Colonic mucosa (tissue), 4 donors: ENCODE data around the gene EXOSC6. TPM values are rescaled to one million over a fixed set of nuclear protein-coding genes. Genes with fewer than 3 reads are reported as not detected.
"Not testable (repeated sequence)": the region's sequence is repeated elsewhere in the genome, so short reads cannot be mapped to it uniquely, and the experiment has no call there.

Source experiments
- DNase-seq: peaks from one replicate; pipeline ENCODE4 v3.0.0-alpha.2; 2020
- H3K27ac ChIP-seq: fragments of 200-600 bp; one replicate; pipeline ENCODE4 v1.8.0; 2021
- H3K27me3 ChIP-seq: fragments of 200-600 bp; one replicate; pipeline ENCODE4 v1.8.0; 2021
- H3K36me3 ChIP-seq: fragments of 200-600 bp; one replicate; pipeline ENCODE4 v1.8.0; 2021
- H3K4me1 ChIP-seq: fragments of 200-600 bp; one replicate; pipeline ENCODE4 v1.8.0; 2021; ENCODE audit warnings: mild to moderate bottlenecking
- H3K4me3 ChIP-seq: fragments of 200-600 bp; one replicate; pipeline ENCODE4 v1.8.0; 2021
- H3K9ac ChIP-seq, 2 donors: one replicate each; pipeline ENCODE4 v1.7.0; 2013; ENCODE audit warnings: control low read depth in 2 of 2, low read depth in 2 of 2, low read length in 2 of 2
- H3K9me3 ChIP-seq: fragments of 200-600 bp; one replicate; pipeline ENCODE4 v1.8.0; 2021
- CTCF ChIP-seq: fragments of 200-600 bp; IDR thresholded peaks from one replicate; pipeline ENCODE4 v1.8.0; 2022; ENCODE audit warnings: antibody characterized with exemption, mild to moderate bottlenecking
- intact Hi-C: fragments of 100-400 bp; cut with DNase I; formaldehyde crosslinking; loops from one replicate; pipeline ENCODE4 v1.14.1; 2022
- total RNA-seq, 2 donors: library from RNA; stranded (reverse); fragmentation: NEBNext Ultra II Directional in 1 of 2; extraction: Animal tissue kit (Norgen Biotek cat#: 25700) in 1 of 2; gene quantifications; one replicate each; pipeline ENCODE4 v1.2.1, GENCODE V29; 2021
- donor health status: healthy.
- donor health status: DM: no; HTN: no; CAD: no.
- donor health status: DM: no; HTN: no; CAD: no.

EXOSC6 gene
- total RNA-seq, 2 donors from 2014 or later = 12.2 to 20.0 TPM

GRCh38 chr16:70253291-70254106 is 1.8 kb upstream of the EXOSC6 start:
- Histone ChIP-seq H3K4me3 (no peak overlapping the region), H3K36me3 (peaks cover 10% of the 10 kb centered on the region), H3K27me3 (no peaks in the 10 kb centered on the region), H3K27ac (no peak overlapping the region), H3K4me1 (peaks cover 6% of the 10 kb centered on the region), H3K9ac (no peak overlapping the region), H3K9me3 (no peaks in the 10 kb centered on the region)
- peak; percentile 57 for TF ChIP-seq CTCF
- peak; percentile 46 for DNase-seq
- intact Hi-C loops = loop anchor here (10.0 kb wide), 1 partner anchor 89 kb away; no protein-coding TSS in a partner anchor

- Histone ChIP-seq H3K27ac (peak overlapping the region; percentile 79), H3K4me1 (peaks cover 6% of the 10 kb centered on the region), H3K9me3 (no peaks in the 10 kb centered on the region), H3K9ac (no peak overlapping the region), H3K36me3 (peaks cover 8% of the 10 kb centered on the region), H3K4me3 (no peak overlapping the region), H3K27me3 (no peaks in the 10 kb centered on the region)
- no peak for TF ChIP-seq CTCF
- intact Hi-C loops = loop anchor here (10.0 kb wide), 1 partner anchor 88 kb away; no protein-coding TSS in a partner anchor
- no peak for DNase-seq
Measured at GRCh38 chr16:70252355-70252988, 732 bp upstream of the EXOSC6 start.

- peak; percentile 52 for DNase-seq
- Histone ChIP-seq H3K27me3 (no peaks in the 10 kb centered on the region), H3K4me1 (peaks cover 6% of the 10 kb centered on the region), H3K9ac (peak overlapping the region; percentile 71 to 81), H3K4me3 (peak overlapping the region; percentile 69), H3K36me3 (peaks cover 6% of the 10 kb centered on the region), H3K27ac (peak overlapping the region; percentile 80), H3K9me3 (no peaks in the 10 kb centered on the region)
- intact Hi-C loops = loop anchor here (10.0 kb wide), 1 partner anchor 86 kb away; no protein-coding TSS in a partner anchor
- no peak for TF ChIP-seq CTCF
Measured at GRCh38 chr16:70250748-70251628, 752 bp downstream of the EXOSC6 start.

GRCh38 chr16:70249697-70250096 is 2.0 kb downstream of the EXOSC6 start:
- not testable (repeated sequence) for H3K9me3 ChIP-seq, H3K9ac ChIP-seq, H3K4me3 ChIP-seq, DNase-seq, H3K27me3 ChIP-seq, H3K4me1 ChIP-seq, H3K36me3 ChIP-seq, H3K27ac ChIP-seq
- intact Hi-C loops = loop anchor here (10.0 kb wide), 1 partner anchor 85 kb away; no protein-coding TSS in a partner anchor

GRCh38 chr16:70238773-70239172 is 13.0 kb downstream of the EXOSC6 start:
- H3K4me1 ChIP-seq, H3K4me3 ChIP-seq, H3K9ac ChIP-seq, H3K36me3 ChIP-seq, H3K27ac ChIP-seq, H3K9me3 ChIP-seq, H3K27me3 ChIP-seq, DNase-seq, intact Hi-C loops: not testable (repeated sequence)

GRCh38 chr16:70231831-70232230 is 19.9 kb downstream of the EXOSC6 start:
- H3K36me3 ChIP-seq, H3K4me3 ChIP-seq, H3K27me3 ChIP-seq, H3K27ac ChIP-seq, intact Hi-C loops, H3K4me1 ChIP-seq, DNase-seq, H3K9me3 ChIP-seq, H3K9ac ChIP-seq: not testable (repeated sequence)

GRCh38 chr16:70226024-70226423 is 25.7 kb downstream of the EXOSC6 start:
- H3K4me3 ChIP-seq, H3K27ac ChIP-seq, H3K9me3 ChIP-seq, H3K27me3 ChIP-seq, DNase-seq, H3K4me1 ChIP-seq, intact Hi-C loops, H3K9ac ChIP-seq, H3K36me3 ChIP-seq: not testable (repeated sequence)

GRCh38 chr16:70225430-70225829 is 26.3 kb downstream of the EXOSC6 start:
- DNase-seq, H3K27ac ChIP-seq, H3K4me1 ChIP-seq, H3K9ac ChIP-seq, H3K9me3 ChIP-seq, H3K4me3 ChIP-seq, intact Hi-C loops, H3K36me3 ChIP-seq, H3K27me3 ChIP-seq: not testable (repeated sequence)

- H3K9me3 ChIP-seq, H3K27me3 ChIP-seq, H3K36me3 ChIP-seq, H3K4me3 ChIP-seq, DNase-seq, intact Hi-C loops, H3K4me1 ChIP-seq, H3K27ac ChIP-seq, H3K9ac ChIP-seq: not testable (repeated sequence)
Measured at GRCh38 chr16:70224645-70225044, 27.1 kb downstream of the EXOSC6 start.
